DOHH2 (cell line): ENCODE data around the gene ASTN1.

Experiments used
- CTCF ChIP-seq: fragments of 200-600 bp; sonication (generic); IDR thresholded peaks from one replicate; pipeline ENCODE4 v1.5.1; 2014; ENCODE audit warnings: antibody characterized with exemption, mild to moderate bottlenecking, low read depth, low read length; ENCODE audit not compliant: poor library complexity, severe bottlenecking
- EZH2phosphoT487 ChIP-seq: fragments of 200-600 bp; sonication (generic); IDR thresholded peaks from 2 replicates; pipeline ENCODE4 v1.6.1; 2017; ENCODE audit warnings: borderline replicate concordance, mild to moderate bottlenecking, antibody characterized with exemption, low read length, moderate library complexity, mixed read lengths

- no peak for TF ChIP-seq CTCF
- TF ChIP-seq EZH2phosphoT487, result no peak
Measured at GRCh38 chr1:177063648-177064047, 100.9 kb downstream of the ASTN1 start.
